CD4-positive, CD25-positive, alpha-beta regulatory T cell (primary cell): ENCODE data around the gene SSR4. TPM values are rescaled to one million over a fixed set of nuclear protein-coding genes. Genes with fewer than 3 reads are reported as not detected.

ENCODE experiments used
- ATAC-seq, 2 donors: fragments of 150-1000 bp; cut with Tn5 transposase; one replicate each; pipeline ENCODE4 v1.10.0; 2021; ENCODE audit warnings: low read depth in 2 of 2, moderate number of reproducible peaks in 2 of 2, moderate library complexity in 1 of 2
- DNase-seq, 3 donors: peaks; one replicate each; pipeline versions ENCODE4 v3.0.0 to v3.0.0-alpha.2; 2012 to 2022; ENCODE audit warnings: mixed read lengths in 1 of 3
- H3K27ac ChIP-seq: one replicate; pipeline ENCODE4 v1.7.0; 2013; ENCODE audit warnings: mild to moderate bottlenecking, low read length; ENCODE audit not compliant: insufficient read depth, poor library complexity, severe bottlenecking
- H3K27me3 ChIP-seq: one replicate; pipeline ENCODE4 v1.7.0; 2013; ENCODE audit warnings: low read length; ENCODE audit not compliant: control insufficient read depth, insufficient read depth
- H3K36me3 ChIP-seq: one replicate; pipeline ENCODE4 v1.7.0; 2013; ENCODE audit warnings: mild to moderate bottlenecking, low read length, moderate library complexity; ENCODE audit not compliant: control insufficient read depth, insufficient read depth
- H3K4me1 ChIP-seq: 2 replicates; pipeline ENCODE4 v1.7.0; 2013; ENCODE audit warnings: mild to moderate bottlenecking, low read length; ENCODE audit not compliant: insufficient read depth, control insufficient read depth, poor library complexity, severe bottlenecking
- H3K4me3 ChIP-seq: one replicate; pipeline ENCODE4 v1.7.0; 2013; ENCODE audit warnings: low read depth, mild to moderate bottlenecking, low read length, moderate library complexity
- H3K9me3 ChIP-seq, 2 experiments: 1 replicate in 1 of 2; 2 replicates in 1 of 2; pipeline ENCODE4 v1.7.0; 2013; ENCODE audit warnings: low read length in 2 of 2, mild to moderate bottlenecking in 1 of 2, moderate library complexity in 1 of 2; ENCODE audit not compliant: control insufficient read depth in 2 of 2
- H3K27ac Mint-ChIP-seq, 3 donors: one replicate each; pipeline ENCODE4 v1.8.0; 2020 to 2022; ENCODE audit warnings: mild to moderate bottlenecking in 3 of 3, mixed read lengths in 3 of 3, moderate library complexity in 2 of 3
- H3K27me3 Mint-ChIP-seq: one replicate; pipeline ENCODE4 v1.8.0; 2022; ENCODE audit warnings: mild to moderate bottlenecking, mixed read lengths
- H3K36me3 Mint-ChIP-seq: one replicate; pipeline ENCODE4 v1.8.0; 2020; ENCODE audit warnings: mixed read lengths
- H3K4me1 Mint-ChIP-seq, 4 donors: one replicate each; pipeline ENCODE4 v1.8.0; 2020 to 2022; ENCODE audit warnings: mixed read lengths in 4 of 4, mild to moderate bottlenecking in 1 of 4
- H3K4me3 Mint-ChIP-seq, 4 donors: one replicate each; pipeline ENCODE4 v1.8.0; 2020 to 2022; ENCODE audit warnings: mild to moderate bottlenecking in 4 of 4, mixed read lengths in 4 of 4, moderate library complexity in 3 of 4
- H3K9me3 Mint-ChIP-seq, 7 donors: one replicate each; pipeline ENCODE4 v1.8.0; 2020 to 2022; ENCODE audit warnings: mixed read lengths in 7 of 7, mild to moderate bottlenecking in 3 of 7, moderate library complexity in 2 of 7
- polyA plus RNA-seq, 4 donors: library from polyadenylated mRNA; unstranded; fragments of 300-500 nt; fragmentation: Illumina TruSeq; gene quantifications; one replicate each; pipeline ENCODE4 v1.2.3, GENCODE V29; 2021
- total RNA-seq: library from RNA; stranded (reverse); gene quantifications from one replicate; pipeline ENCODE4 v1.2.3, GENCODE V29; 2022

The SSR4 gene
- total and polyA plus RNA-seq, 5 donors from 2014 or later: 155 to 475 (median 411) TPM

- no peaks in the 10 kb centered on the region for H3K27me3 ChIP-seq
- Mint-ChIP-seq H3K4me1 (peaks cover 0 to 6% (median 0%) of the 10 kb centered on the region in 4 donors), H3K27me3 (peaks cover 7% of the 10 kb centered on the region), H3K4me3 (no peak overlapping the region), H3K36me3 (no peaks in the 10 kb centered on the region), H3K27ac (no peak overlapping the region), H3K9me3 (peaks cover 0 to 3% (median 0%) of the 10 kb centered on the region in 7 donors)
- no peak for DNase-seq
- H3K36me3 ChIP-seq: no peaks in the 10 kb centered on the region
- no peak overlapping the region for H3K27ac ChIP-seq
- H3K4me3 ChIP-seq: no peak overlapping the region
- no peak for ATAC-seq
- H3K4me1 ChIP-seq: no peaks in the 10 kb centered on the region
- H3K9me3 ChIP-seq: no peaks in the 10 kb centered on the region
These were observed 18.3 kb upstream of the SSR4 start for GRCh38 chrX:153776120-153776599.

- Mint-ChIP-seq H3K4me3 (no peak overlapping the region), H3K27ac (no peak overlapping the region), H3K4me1 (peaks cover 0 to 6% (median 0%) of the 10 kb centered on the region in 4 donors), H3K36me3 (no peaks in the 10 kb centered on the region), H3K27me3 (peaks cover 7% of the 10 kb centered on the region), H3K9me3 (peaks cover 0 to 3% (median 0%) of the 10 kb centered on the region in 7 donors)
- H3K9me3 ChIP-seq: no peaks in the 10 kb centered on the region
- ATAC-seq (no peak), DNase-seq (no peak)
- no peaks in the 10 kb centered on the region for H3K36me3 ChIP-seq
- no peak overlapping the region for H3K4me3 ChIP-seq
- no peaks in the 10 kb centered on the region for H3K4me1 ChIP-seq
- no peaks in the 10 kb centered on the region for H3K27me3 ChIP-seq
- no peak overlapping the region for H3K27ac ChIP-seq
These were observed 17.8 kb upstream of the SSR4 start for GRCh38 chrX:153776611-153777045.

- Histone ChIP-seq H3K4me1 (no peaks in the 10 kb centered on the region), H3K4me3 (no peak overlapping the region), H3K27me3 (no peaks in the 10 kb centered on the region), H3K36me3 (no peaks in the 10 kb centered on the region), H3K27ac (no peak overlapping the region), H3K9me3 (no peaks in the 10 kb centered on the region)
- peaks cover 0 to 6% (median 0%) of the 10 kb centered on the region in 4 donors for H3K4me1 Mint-ChIP-seq
- H3K36me3 Mint-ChIP-seq: no peaks in the 10 kb centered on the region
- H3K4me3 Mint-ChIP-seq: no peak overlapping the region
- no peak overlapping the region for H3K27ac Mint-ChIP-seq
- no peak for ATAC-seq
- DNase-seq: no peak
- H3K27me3 Mint-ChIP-seq: peaks cover 7% of the 10 kb centered on the region
- H3K9me3 Mint-ChIP-seq: peaks cover 0 to 3% (median 0%) of the 10 kb centered on the region in 7 donors
These were observed 17.0 kb upstream of the SSR4 start for GRCh38 chrX:153777261-153778090.

GRCh38 chrX:153778181-153778580 is 16.3 kb upstream of the SSR4 start:
- Mint-ChIP-seq H3K4me3 (no peak overlapping the region), H3K9me3 (peaks cover 0 to 3% (median 0%) of the 10 kb centered on the region in 7 donors), H3K36me3 (no peaks in the 10 kb centered on the region), H3K4me1 (peaks cover 0 to 6% (median 0%) of the 10 kb centered on the region in 4 donors), H3K27me3 (peaks cover 7% of the 10 kb centered on the region), H3K27ac (no peak overlapping the region)
- Histone ChIP-seq H3K4me3 (no peak overlapping the region), H3K4me1 (no peaks in the 10 kb centered on the region), H3K27me3 (no peaks in the 10 kb centered on the region), H3K36me3 (no peaks in the 10 kb centered on the region), H3K27ac (no peak overlapping the region), H3K9me3 (no peaks in the 10 kb centered on the region)
- DNase-seq: no peak
- no peak for ATAC-seq

GRCh38 chrX:153778684-153779101 is 15.8 kb upstream of the SSR4 start:
- Mint-ChIP-seq H3K27ac (no peak overlapping the region), H3K4me3 (no peak overlapping the region), H3K36me3 (no peaks in the 10 kb centered on the region), H3K27me3 (peaks cover 7% of the 10 kb centered on the region), H3K9me3 (peaks cover 0 to 3% (median 0%) of the 10 kb centered on the region in 7 donors), H3K4me1 (peaks cover 0 to 6% (median 0%) of the 10 kb centered on the region in 4 donors)
- Histone ChIP-seq H3K36me3 (no peaks in the 10 kb centered on the region), H3K9me3 (no peaks in the 10 kb centered on the region), H3K4me1 (no peaks in the 10 kb centered on the region), H3K4me3 (no peak overlapping the region), H3K27me3 (no peaks in the 10 kb centered on the region), H3K27ac (no peak overlapping the region)
- DNase-seq: no peak
- no peak for ATAC-seq

- Histone ChIP-seq H3K27me3 (no peaks in the 10 kb centered on the region), H3K27ac (no peak overlapping the region), H3K36me3 (no peaks in the 10 kb centered on the region), H3K9me3 (no peaks in the 10 kb centered on the region), H3K4me3 (no peak overlapping the region), H3K4me1 (no peaks in the 10 kb centered on the region)
- no peak for DNase-seq
- peaks cover 0 to 3% (median 0%) of the 10 kb centered on the region in 7 donors for H3K9me3 Mint-ChIP-seq
- peak overlapping the region in 2 of 3 donors; percentile 46 to 61 for H3K27ac Mint-ChIP-seq
- peaks cover 7% of the 10 kb centered on the region for H3K27me3 Mint-ChIP-seq
- H3K4me1 Mint-ChIP-seq: peaks cover 0 to 6% (median 0%) of the 10 kb centered on the region in 4 donors
- no peaks in the 10 kb centered on the region for H3K36me3 Mint-ChIP-seq
- no peak for ATAC-seq
- H3K4me3 Mint-ChIP-seq: peak overlapping the region in 1 of 4 donors; percentile 61
These were observed 14.4 kb upstream of the SSR4 start for GRCh38 chrX:153779891-153780677.

- Histone ChIP-seq H3K27ac (no peak within 1 kb of the TSS), H3K4me1 (no peaks in the 10 kb centered on the region), H3K9me3 (no peaks in the 10 kb centered on the region), H3K4me3 (no peak within 1 kb of the TSS), H3K27me3 (no peaks in the 10 kb centered on the region), H3K36me3 (no peaks in the 10 kb centered on the region)
- Mint-ChIP-seq H3K27ac (peak within 1 kb of the TSS in 2 of 3 donors; percentile 46 to 61), H3K9me3 (peaks cover 0 to 3% (median 0%) of the 10 kb centered on the region in 7 donors), H3K4me3 (peak within 1 kb of the TSS in 1 of 4 donors; percentile 61), H3K36me3 (no peaks in the 10 kb centered on the region), H3K4me1 (peaks cover 0 to 6% (median 0%) of the 10 kb centered on the region in 4 donors), H3K27me3 (peaks cover 7% of the 10 kb centered on the region)
- DNase-seq (no peak), ATAC-seq (no peak)
These were observed 13.6 kb upstream of the SSR4 start, which contains the start of gene SRPK3 for GRCh38 chrX:153780678-153781427. SRPK3 (plus strand) TSS chrX:153781041; CDS start chrX:153781087, 46 bp downstream.
